Skeletal muscle satellite cell (primary cell): ENCODE measurements around the gene GBX1.

Experiments
- H3K27me3 ChIP-seq: 2 replicates; pipeline ENCODE4 v1.7.0; 2013; ENCODE audit warnings: low read length; ENCODE audit not compliant: control insufficient read depth, insufficient read depth
- H3K36me3 ChIP-seq: 2 replicates; pipeline ENCODE4 v1.7.0; 2013; ENCODE audit warnings: mild to moderate bottlenecking, control low read depth, low read length; ENCODE audit not compliant: insufficient read depth
- H3K4me1 ChIP-seq: 2 replicates; pipeline ENCODE4 v1.7.0; 2013; ENCODE audit warnings: low read length; ENCODE audit not compliant: control insufficient read depth, insufficient read depth
- H3K4me2 ChIP-seq: 2 replicates; pipeline ENCODE4 v1.7.0; 2013; ENCODE audit warnings: mild to moderate bottlenecking, low read length
- H3K4me3 ChIP-seq: 2 replicates; pipeline ENCODE4 v1.7.0; 2013; ENCODE audit warnings: low read length
- H3K9ac ChIP-seq: 2 replicates; pipeline ENCODE4 v1.7.0; 2013; ENCODE audit warnings: mild to moderate bottlenecking, low read depth, low read length, moderate library complexity
- H3K9me3 ChIP-seq: replicated peaks from 2 replicates; pipeline ENCODE4 v1.7.0; 2013; ENCODE audit warnings: mild to moderate bottlenecking, control low read depth, low read length

The GBX1 gene

DNA sequence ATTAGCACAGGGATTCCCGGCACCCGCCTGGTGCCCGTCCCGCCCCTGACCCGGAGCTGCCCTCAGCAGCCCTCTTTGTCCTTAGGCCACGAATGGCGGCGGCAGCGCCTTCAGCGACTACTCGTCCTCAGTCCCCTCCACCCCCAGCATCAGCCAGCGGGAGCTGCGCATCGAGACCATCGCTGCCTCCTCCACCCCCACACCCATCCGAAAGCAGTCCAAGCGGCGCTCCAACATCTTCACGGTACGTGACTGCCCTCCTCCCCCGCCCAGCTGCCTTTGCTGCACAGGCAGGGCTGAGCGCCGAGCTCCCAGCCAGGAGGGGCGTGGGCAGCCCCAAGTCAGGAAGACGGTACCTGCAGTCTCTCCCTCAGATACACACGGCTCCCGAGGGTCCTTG, 47.6 kb downstream of the GBX1 start:
- Histone ChIP-seq H3K9ac (no peak overlapping the region), H3K9me3 (no peaks in the 10 kb centered on the region), H3K27me3 (no peaks in the 10 kb centered on the region), H3K4me3 (no peak overlapping the region), H3K4me1 (no peaks in the 10 kb centered on the region), H3K36me3 (peaks cover 62% of the 10 kb centered on the region), H3K4me2 (no peak overlapping the region)

DNA sequence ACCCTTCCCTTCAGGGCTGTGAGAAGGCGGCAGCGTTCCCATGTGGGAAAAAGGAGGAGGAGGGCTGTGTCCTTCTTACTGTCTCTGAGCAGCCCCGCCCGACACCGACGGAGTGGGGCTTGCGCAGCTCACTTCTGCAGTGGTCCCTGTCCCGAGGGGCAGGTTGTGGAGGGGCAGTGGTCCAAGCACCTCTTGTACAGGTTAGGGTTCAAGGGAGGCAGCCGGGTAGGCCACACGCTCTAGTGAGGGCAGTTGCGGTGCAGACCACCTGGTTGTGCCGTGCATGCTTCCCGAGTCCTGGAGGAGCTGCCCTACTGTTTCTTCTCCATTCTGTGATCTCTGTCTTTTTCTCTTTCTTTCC, 48.5 kb downstream of the GBX1 start:
- H3K4me2 ChIP-seq, result no peak overlapping the region
- no peak overlapping the region for H3K4me3 ChIP-seq
- no peaks in the 10 kb centered on the region for H3K9me3 ChIP-seq
- H3K4me1 ChIP-seq, result peaks cover 4% of the 10 kb centered on the region
- H3K36me3 ChIP-seq, result peaks cover 57% of the 10 kb centered on the region
- H3K27me3 ChIP-seq, result no peaks in the 10 kb centered on the region
- no peak overlapping the region for H3K9ac ChIP-seq

DNA sequence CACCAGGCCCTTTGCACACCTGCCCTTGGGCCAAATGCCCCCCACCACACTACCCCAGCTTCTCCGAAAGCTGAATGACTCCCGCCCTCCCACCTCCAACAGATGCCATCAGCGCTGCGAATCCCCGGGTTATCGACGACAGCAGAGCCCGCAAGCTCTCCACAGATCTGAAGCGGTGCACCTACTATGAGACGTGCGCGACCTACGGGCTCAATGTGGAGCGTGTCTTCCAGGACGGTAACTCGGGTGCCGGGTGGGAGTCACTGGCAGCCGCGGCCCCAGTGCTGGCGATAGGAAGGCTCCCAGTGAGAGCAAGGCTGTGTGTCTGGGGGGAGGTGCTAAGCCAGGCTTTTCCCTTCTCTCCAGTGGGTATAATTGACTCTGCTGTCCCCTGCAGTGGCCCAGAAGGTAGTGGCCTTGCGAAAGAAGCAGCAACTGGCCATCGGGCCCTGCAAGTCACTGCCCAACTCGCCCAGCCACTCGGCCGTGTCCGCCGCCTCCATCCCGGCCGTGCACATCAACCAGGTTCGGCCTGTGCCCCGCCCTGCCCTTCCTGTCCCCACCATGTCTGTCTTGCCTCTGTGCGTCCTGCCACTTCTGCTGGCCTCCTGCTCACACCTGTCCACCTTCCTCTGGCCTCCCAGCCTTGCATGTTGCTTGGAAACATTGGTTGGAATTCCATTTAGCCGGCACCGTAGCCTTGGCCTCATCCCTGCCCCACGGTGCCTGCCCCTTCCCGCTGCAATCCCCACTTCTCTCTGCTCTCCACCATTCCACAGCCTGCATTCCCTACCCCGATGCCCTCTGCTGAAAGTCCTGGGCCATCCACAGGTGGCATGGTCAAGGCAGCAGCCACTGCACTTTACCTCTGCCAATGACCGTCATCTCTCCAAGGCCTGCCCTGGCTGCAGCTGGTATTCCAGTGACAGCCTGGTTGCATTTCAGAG, 49.1 kb downstream of the GBX1 start:
- Histone ChIP-seq H3K4me3 (no peak overlapping the region), H3K4me2 (no peak overlapping the region), H3K36me3 (peaks cover 54% of the 10 kb centered on the region), H3K27me3 (no peaks in the 10 kb centered on the region), H3K9me3 (no peaks in the 10 kb centered on the region), H3K4me1 (peaks cover 11% of the 10 kb centered on the region), H3K9ac (no peak overlapping the region)

DNA sequence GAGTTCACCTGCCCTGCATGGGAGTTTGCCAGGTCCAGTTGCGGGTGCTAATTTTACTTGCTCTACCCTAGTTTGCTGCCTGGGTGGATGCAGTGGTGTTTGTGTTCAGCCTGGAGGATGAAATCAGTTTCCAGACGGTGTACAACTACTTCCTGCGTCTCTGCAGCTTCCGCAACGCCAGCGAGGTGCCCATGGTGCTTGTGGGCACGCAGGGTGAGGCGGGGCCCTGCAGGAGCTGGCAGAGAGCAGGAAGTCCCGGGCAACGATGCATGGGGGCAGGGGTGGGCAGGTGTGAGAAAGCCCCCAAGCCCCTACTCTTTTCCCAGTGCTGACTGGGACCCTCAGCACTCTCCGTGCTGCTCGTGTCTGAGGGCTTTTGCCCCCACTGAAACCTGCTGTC, 49.9 kb downstream of the GBX1 start:
- Histone ChIP-seq H3K4me3 (no peak overlapping the region), H3K4me1 (peaks cover 12% of the 10 kb centered on the region), H3K4me2 (no peak overlapping the region), H3K27me3 (no peaks in the 10 kb centered on the region), H3K9ac (no peak overlapping the region), H3K36me3 (peaks cover 50% of the 10 kb centered on the region), H3K9me3 (no peaks in the 10 kb centered on the region)

DNA sequence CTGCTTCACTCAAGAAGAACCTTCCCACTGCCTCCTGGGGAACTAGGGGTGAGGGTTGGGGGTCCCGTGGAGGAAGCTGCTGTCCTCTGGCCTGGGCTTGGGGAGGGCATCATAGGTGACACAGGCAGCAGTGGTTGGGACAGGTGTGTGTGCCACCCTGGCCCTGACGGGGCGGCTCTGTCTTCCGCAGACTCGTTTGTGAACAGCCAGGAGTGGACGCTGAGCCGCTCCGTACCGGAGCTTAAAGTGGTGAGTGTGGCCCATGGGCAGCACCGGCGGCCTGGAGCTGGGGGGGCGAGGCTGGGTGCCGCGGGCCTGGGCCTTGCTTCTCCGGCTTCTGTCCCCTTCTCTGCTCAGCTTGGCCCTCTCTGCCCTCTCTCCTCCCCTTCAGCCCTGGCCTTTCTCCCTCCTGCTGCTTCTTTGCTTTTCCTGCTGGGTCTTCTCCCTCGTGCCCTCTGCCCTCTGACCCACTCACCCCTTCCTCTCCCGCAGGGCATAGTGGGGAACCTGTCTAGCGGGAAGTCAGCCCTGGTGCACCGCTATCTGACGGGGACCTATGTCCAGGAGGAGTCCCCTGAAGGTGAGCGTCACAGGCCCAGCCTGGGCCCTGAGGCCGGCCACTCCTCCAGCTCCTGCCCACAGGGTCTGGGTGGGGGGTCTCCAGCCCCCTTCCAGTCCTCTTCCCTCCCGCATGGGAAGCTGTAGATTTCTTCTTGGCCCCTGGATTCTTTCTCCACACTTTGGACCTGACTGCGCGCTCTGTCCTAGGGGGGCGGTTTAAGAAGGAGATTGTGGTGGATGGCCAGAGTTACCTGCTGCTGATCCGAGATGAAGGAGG, 50.7 kb downstream of the GBX1 start:
- no peaks in the 10 kb centered on the region for H3K9me3 ChIP-seq
- no peaks in the 10 kb centered on the region for H3K27me3 ChIP-seq
- peaks cover 12% of the 10 kb centered on the region for H3K4me1 ChIP-seq
- no peak overlapping the region for H3K4me3 ChIP-seq
- no peak overlapping the region for H3K4me2 ChIP-seq
- no peak overlapping the region for H3K9ac ChIP-seq
- H3K36me3 ChIP-seq, result peaks cover 49% of the 10 kb centered on the region

DNA sequence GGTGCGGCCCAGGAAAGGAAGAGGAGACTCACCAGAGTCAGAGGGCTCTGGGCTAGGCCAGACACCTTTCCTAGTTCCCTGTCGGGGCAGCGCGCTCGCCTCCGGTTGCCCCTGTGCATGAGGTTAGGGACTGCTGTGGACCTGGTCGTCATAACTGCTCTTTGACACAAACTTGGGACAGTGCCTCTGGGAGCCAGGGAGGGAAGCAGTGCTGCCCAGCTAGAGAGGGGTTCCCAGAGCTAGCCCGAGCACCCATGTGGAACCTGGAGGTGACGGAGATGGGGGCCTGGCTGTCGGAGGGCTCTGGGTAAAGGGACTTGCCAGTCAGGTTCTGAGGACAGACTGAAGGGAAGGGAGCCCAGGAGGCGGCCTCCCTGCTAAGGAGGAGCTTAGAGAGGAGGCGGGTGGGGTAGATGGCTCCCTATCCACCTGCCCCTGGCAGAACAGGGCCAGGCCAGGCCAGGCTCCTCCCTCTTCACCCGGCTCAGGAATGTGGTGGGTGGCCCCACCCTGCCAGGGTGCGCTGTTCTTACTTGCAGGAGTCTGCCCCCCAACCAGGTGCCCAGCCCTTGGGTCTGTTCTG, 51.6 kb downstream of the GBX1 start:
- Histone ChIP-seq H3K9ac (no peak overlapping the region), H3K36me3 (peaks cover 40% of the 10 kb centered on the region), H3K4me1 (peaks cover 12% of the 10 kb centered on the region), H3K4me3 (no peak overlapping the region), H3K9me3 (no peaks in the 10 kb centered on the region), H3K27me3 (no peaks in the 10 kb centered on the region), H3K4me2 (no peak overlapping the region)

DNA sequence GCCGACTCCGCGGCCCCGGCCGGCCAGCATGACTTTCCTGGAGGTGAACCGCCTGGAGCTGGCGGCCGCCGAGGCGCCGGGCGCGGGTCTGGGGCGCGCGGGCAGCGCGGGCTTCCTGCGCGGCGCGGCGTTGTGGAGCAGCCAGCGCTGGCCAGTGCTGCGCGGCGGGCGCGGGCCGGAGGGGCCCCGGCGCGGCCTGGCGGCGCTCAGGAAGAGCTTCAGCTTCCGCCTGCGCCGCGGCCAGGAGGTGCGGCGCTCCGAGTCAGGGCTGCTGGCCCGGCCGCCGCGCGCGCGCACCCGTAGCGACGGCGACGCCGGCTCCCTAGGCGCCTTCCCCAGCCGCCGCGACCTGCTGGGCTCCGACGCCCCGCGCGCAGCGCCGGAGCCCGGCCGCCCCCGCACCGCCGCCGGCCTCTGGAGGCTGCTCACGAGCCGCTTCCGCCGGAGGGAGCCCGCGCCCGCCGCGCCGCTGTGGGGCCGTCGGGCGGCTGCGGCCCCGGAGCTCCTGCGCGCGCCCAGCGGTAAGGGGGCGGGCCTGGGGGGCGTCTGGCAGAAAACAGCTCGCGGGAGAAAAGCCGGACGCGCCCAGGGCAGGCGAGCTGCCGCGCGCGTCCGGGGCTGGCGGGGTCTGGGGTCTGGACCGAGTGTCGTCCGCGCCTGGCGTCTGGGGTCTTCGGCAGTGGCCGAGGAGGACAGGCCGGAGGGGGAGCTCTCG, 52.2 kb downstream of the GBX1 start:
- H3K4me3 ChIP-seq, result no peak overlapping the region

DNA sequence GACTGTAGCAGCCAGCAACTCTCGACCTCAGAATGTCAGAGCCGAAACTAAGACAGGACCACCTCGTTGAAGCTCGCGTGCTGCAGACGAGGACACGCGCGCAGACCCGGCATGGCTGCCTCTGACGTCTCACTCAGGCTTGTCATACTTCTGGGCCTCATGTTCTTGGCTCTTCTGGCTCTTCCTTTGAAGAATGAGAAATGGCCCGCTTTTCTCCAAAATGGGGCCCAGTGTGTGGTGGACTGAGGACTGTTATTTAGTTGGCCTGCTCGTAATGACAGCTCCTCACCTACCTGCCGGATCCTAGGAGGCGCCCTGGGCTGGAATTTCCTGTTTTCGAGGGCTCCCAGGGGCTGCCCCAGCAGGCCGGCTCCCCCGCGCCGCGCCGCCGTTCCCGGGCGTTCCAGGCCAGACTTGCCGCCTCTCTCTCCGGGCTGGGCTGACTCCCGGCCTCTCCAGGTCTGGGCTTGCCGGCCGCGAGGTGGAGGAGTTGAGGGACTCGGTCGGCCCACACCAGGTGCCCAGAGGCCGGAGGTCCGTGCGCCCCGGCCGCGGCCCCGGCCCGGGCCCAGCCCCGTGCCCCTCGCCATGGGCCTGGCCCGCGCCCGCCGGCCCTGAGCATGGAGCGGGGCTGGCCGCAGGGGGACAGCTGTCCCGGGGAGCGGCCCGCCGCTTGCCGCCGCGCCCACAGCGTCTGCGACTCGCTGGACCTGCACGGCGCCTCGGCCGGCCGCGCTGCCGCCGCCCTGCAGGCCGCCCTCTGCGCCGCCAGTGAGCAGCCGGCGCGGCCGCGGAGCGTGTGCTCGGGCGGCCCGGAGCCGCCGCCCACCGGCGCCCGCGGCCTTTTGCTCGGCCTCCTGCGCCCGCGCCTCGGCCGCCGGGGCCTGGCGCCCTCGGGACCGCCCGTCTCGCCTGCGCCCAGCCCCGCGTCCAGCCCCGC, 53.1 kb downstream of the GBX1 start:
- no peak overlapping the region for H3K9ac ChIP-seq
- no peaks in the 10 kb centered on the region for H3K9me3 ChIP-seq
- H3K27me3 ChIP-seq, result no peaks in the 10 kb centered on the region
- peaks cover 18% of the 10 kb centered on the region for H3K4me1 ChIP-seq
- H3K4me2 ChIP-seq, result no peak overlapping the region
- no peak overlapping the region for H3K4me3 ChIP-seq
- H3K36me3 ChIP-seq, result peaks cover 25% of the 10 kb centered on the region

More for the DNA sequence above, 52.2 kb downstream of the GBX1 start:
- Histone ChIP-seq H3K9me3 (no peaks in the 10 kb centered on the region), H3K36me3 (peaks cover 33% of the 10 kb centered on the region), H3K27me3 (no peaks in the 10 kb centered on the region), H3K9ac (no peak overlapping the region), H3K4me2 (no peak overlapping the region), H3K4me1 (peaks cover 12% of the 10 kb centered on the region)

DNA sequence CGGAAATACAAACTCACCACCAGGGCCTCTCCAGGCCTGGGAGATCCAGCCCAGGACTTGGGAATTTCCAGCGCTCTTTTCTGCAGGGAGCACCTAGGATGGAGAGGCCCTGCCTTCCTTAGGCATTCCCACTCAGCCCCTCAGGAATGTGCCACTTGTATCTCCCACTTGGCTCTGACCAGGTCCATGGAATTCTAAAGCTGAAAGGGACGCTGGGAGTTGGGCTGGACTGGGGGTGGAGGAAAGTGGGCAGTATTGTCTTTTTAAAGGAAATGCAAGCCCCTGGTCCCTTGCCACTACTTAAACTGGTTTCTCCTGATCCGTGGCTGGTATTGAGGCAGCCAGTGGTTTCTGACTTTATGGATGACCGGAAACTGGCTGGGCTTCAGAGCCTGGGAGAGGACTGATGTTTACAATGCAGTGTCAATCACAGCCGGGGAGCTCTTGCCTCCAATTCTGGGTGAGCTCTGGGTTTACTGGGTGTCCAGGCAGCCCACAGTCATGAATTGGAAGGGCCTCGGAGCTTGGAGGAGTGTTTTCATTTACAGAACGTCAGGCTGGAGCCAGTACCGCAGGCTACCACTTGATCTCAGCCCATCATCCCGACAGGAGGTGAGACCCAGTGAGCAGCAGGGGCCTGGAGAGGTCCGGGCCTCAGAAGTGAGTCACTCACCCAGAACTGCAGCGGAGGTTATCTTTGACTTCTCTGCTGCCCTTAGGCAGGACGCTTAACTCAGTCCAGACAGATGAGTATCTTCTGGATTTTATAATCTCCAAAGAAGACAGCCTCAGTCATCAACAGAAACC, 53.9 kb downstream of the GBX1 start:
- peaks cover 16% of the 10 kb centered on the region for H3K36me3 ChIP-seq
- H3K27me3 ChIP-seq, result no peaks in the 10 kb centered on the region
- no peak overlapping the region for H3K4me2 ChIP-seq
- no peak overlapping the region for H3K4me3 ChIP-seq
- H3K9me3 ChIP-seq, result no peaks in the 10 kb centered on the region
- no peak overlapping the region for H3K9ac ChIP-seq
- peaks cover 23% of the 10 kb centered on the region for H3K4me1 ChIP-seq
